Muscle layer of duodenum (tissue), 2 donors: ENCODE results near the gene RUNDC3A.

Experiments
- H3K27ac ChIP-seq: one replicate; pipeline ENCODE4 v1.7.0; 2013; ENCODE audit warnings: mild to moderate bottlenecking, low read length
- H3K27me3 ChIP-seq: one replicate; pipeline ENCODE4 v1.7.0; 2013; ENCODE audit warnings: low read depth, mild to moderate bottlenecking, control low read depth, low read length
- H3K36me3 ChIP-seq, 2 donors: one replicate each; pipeline ENCODE4 v1.7.0; 2013; ENCODE audit warnings: low read length in 2 of 2, control low read depth in 1 of 2, mild to moderate bottlenecking in 1 of 2; ENCODE audit not compliant: insufficient read depth in 2 of 2, control insufficient read depth in 1 of 2
- H3K4me1 ChIP-seq, 2 donors: one replicate each; pipeline ENCODE4 v1.7.0; 2013; ENCODE audit warnings: low read length in 2 of 2, mild to moderate bottlenecking in 2 of 2, control low read depth in 1 of 2, moderate library complexity in 1 of 2; ENCODE audit not compliant: insufficient read depth in 2 of 2, control insufficient read depth in 1 of 2
- H3K4me3 ChIP-seq, 2 donors: one replicate each; pipeline ENCODE4 v1.7.0; 2013; ENCODE audit warnings: low read length in 2 of 2, low read depth in 1 of 2, mild to moderate bottlenecking in 1 of 2
- H3K9me3 ChIP-seq, 2 donors: one replicate each; pipeline ENCODE4 v1.7.0; 2013; ENCODE audit warnings: low read length in 2 of 2, control low read depth in 1 of 2, mild to moderate bottlenecking in 1 of 2; ENCODE audit not compliant: control insufficient read depth in 1 of 2
- donor health status: healthy.

Gene RUNDC3A

DNA sequence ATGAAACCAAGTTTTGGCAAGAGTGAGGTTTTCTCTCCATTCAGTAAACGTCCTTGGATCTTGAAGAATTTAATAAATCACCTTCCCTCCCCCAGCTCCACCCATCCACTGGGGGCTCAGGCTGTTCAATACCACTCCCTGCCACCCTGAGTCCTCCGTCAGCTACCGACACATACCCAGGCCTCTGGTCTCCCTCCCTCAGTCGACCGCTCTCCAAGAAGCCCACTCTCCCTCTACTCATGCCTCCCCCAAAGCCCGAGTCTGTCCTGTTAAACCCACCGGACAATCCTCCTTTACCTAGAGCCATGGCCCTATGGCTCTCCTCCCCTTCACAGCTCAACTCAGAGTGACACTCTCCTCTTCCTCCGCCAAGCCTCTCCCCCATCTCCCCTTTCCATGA lies 20.8 kb upstream of the RUNDC3A start:
- Histone ChIP-seq H3K4me1 (no peaks in the 10 kb centered on the region), H3K27me3 (peaks cover 6% of the 10 kb centered on the region)

DNA sequence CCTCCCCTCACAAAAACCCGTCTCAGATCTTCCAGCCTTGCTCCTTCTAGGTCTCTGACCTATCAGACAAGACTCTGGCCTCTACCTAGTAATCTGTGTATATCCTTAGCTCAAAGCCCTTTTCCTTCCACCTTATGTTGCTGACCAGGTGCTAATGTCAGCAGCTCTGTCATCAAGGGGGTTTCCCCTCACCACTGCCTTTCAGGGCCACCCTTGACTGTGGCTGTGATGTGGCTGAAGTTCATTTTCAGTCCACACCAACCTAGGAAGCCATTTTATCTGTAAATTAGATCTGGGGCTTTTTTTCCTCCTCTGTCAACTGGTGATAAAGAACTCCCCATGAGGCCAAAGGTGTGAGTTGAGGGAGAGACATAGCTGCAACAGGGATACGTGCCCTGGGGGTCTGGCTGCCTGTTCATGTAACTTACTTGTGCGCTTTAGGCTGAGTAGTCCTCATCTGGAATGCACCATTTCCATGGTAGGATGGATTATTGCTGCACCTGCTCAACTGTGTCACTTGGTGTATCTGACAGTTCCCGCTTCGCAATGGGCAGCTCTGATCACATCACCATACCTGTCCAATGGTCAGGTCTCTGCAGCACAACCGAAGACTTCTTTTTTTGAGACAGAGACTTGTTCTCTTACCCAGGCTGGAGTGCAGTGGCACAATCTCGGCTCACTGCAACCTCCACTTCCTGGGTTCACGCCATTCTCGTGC lies 14.7 kb upstream of the RUNDC3A start:
- H3K9me3 ChIP-seq: no peaks in the 10 kb centered on the region
- H3K36me3 ChIP-seq: no peaks in the 10 kb centered on the region
- no peaks in the 10 kb centered on the region for H3K27me3 ChIP-seq
- H3K27ac ChIP-seq: no peak overlapping the region
- no peak overlapping the region for H3K4me3 ChIP-seq
- no peaks in the 10 kb centered on the region for H3K4me1 ChIP-seq

More for the DNA sequence above, 20.8 kb upstream of the RUNDC3A start:
- no peaks in the 10 kb centered on the region for H3K9me3 ChIP-seq
- no peaks in the 10 kb centered on the region for H3K36me3 ChIP-seq
- no peak overlapping the region for H3K4me3 ChIP-seq
- H3K27ac ChIP-seq: no peak overlapping the region

DNA sequence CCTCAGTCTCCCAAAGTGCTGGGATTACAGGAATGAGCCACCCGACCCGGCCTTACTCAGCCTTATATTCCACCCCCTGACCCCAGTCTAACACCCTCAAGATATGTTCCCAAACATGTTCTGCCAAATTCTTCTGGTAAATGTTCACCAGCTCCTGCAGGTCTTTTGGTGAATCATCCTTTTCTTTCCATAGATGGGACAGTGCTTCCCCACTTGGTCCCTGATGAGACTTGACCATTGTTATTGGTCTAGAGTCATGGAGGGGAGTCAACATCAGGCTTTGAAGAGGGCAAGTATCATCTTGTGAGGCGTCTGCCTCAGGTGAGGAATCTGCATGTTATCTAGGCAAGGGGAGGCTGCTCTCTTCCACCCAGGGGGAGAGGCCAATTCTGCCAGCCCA lies 10.4 kb upstream of the RUNDC3A start:
- no peaks in the 10 kb centered on the region for H3K4me1 ChIP-seq
- no peaks in the 10 kb centered on the region for H3K9me3 ChIP-seq
- H3K36me3 ChIP-seq: no peaks in the 10 kb centered on the region
- H3K27ac ChIP-seq: no peak overlapping the region
- H3K27me3 ChIP-seq: no peaks in the 10 kb centered on the region
- no peak overlapping the region for H3K4me3 ChIP-seq

GRCh38 chr17:44304651-44305050 lies 3.8 kb upstream of the RUNDC3A start:
- H3K4me3 ChIP-seq: no peak overlapping the region
- no peak overlapping the region for H3K27ac ChIP-seq
- no peaks in the 10 kb centered on the region for H3K36me3 ChIP-seq
- H3K27me3 ChIP-seq: peaks cover 6% of the 10 kb centered on the region
- H3K9me3 ChIP-seq: no peaks in the 10 kb centered on the region
- peaks cover 4 to 17% of the 10 kb centered on the region in 2 donors for H3K4me1 ChIP-seq

GRCh38 chr17:44307387-44308186 lies 814 bp upstream of the RUNDC3A start:
- peak overlapping the region; percentile 37 to 49 for H3K4me3 ChIP-seq
- H3K27me3 ChIP-seq: peaks cover 6% of the 10 kb centered on the region
- no peaks in the 10 kb centered on the region for H3K36me3 ChIP-seq
- H3K4me1 ChIP-seq: peaks cover 4 to 17% of the 10 kb centered on the region in 2 donors
- no peak overlapping the region for H3K27ac ChIP-seq
- H3K9me3 ChIP-seq: no peaks in the 10 kb centered on the region

- peaks cover 14% of the 10 kb centered on the region for H3K27me3 ChIP-seq
- H3K4me1 ChIP-seq: peaks cover 4 to 17% of the 10 kb centered on the region in 2 donors
- no peaks in the 10 kb centered on the region for H3K36me3 ChIP-seq
- no peaks in the 10 kb centered on the region for H3K9me3 ChIP-seq
- peak overlapping the region in 1 of 2 donors; percentile 49 for H3K4me3 ChIP-seq
- H3K27ac ChIP-seq: no peak overlapping the region
Observed at GRCh38 chr17:44308865-44309264, 464 bp downstream of the RUNDC3A start.

GRCh38 chr17:44309472-44309871 lies 1.1 kb downstream of the RUNDC3A start:
- Histone ChIP-seq H3K27ac (no peak overlapping the region), H3K9me3 (no peaks in the 10 kb centered on the region), H3K27me3 (peaks cover 20% of the 10 kb centered on the region), H3K36me3 (no peaks in the 10 kb centered on the region), H3K4me1 (peaks cover 4 to 17% of the 10 kb centered on the region in 2 donors), H3K4me3 (peak overlapping the region in 1 of 2 donors; percentile 49)

DNA sequence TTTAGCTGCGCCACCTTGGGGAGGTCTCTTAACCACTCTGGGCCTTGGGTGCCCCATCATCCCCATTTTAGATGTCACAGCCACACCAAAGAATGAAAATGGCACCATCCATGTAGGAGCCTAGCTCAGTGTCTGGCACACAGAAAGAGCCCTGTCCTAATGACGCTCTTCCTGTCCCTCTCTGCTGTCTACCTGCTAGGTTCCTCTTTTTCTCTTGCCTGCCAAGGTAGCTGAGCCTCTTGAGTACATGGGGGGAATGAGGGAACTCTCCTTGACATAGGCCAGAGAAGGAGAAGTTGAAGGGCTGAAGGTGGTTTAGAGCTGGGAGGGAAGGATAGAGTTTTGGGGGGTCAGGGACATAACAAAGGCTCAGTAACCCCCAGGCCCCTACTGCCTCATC lies 1.8 kb downstream of the RUNDC3A start:
- H3K36me3 ChIP-seq: no peaks in the 10 kb centered on the region
- H3K27me3 ChIP-seq: peaks cover 25% of the 10 kb centered on the region
- H3K4me3 ChIP-seq: no peak overlapping the region
- H3K9me3 ChIP-seq: no peaks in the 10 kb centered on the region
- H3K4me1 ChIP-seq: peaks cover 4 to 21% of the 10 kb centered on the region in 2 donors
- no peak overlapping the region for H3K27ac ChIP-seq

GRCh38 chr17:44310609-44311376 lies 2.4 kb downstream of the RUNDC3A start:
- Histone ChIP-seq H3K4me3 (no peak overlapping the region), H3K36me3 (no peaks in the 10 kb centered on the region), H3K27me3 (peaks cover 29% of the 10 kb centered on the region), H3K4me1 (peaks cover 4 to 26% of the 10 kb centered on the region in 2 donors), H3K9me3 (no peaks in the 10 kb centered on the region), H3K27ac (no peak overlapping the region)

GRCh38 chr17:44311562-44312181 lies 3.3 kb downstream of the RUNDC3A start:
- Histone ChIP-seq H3K27ac (no peak overlapping the region), H3K36me3 (no peaks in the 10 kb centered on the region), H3K4me3 (no peak overlapping the region), H3K9me3 (no peaks in the 10 kb centered on the region), H3K27me3 (peaks cover 38% of the 10 kb centered on the region), H3K4me1 (peaks cover 4 to 30% of the 10 kb centered on the region in 2 donors)
